Aorta (tissue), 5 donors: Measurements from ENCODE around the gene SOS2. TPM values are rescaled to one million over a fixed set of nuclear protein-coding genes. Genes with fewer than 3 reads are reported as not detected.

ENCODE experiments used
- ATAC-seq: fragments of 200-7000 bp; cut with Tn5 transposase; one replicate; pipeline ENCODE4 v1.9.1; 2022; ENCODE audit warnings: moderate library complexity; ENCODE audit not compliant: low FRiP score
- DNase-seq, 2 donors: peaks; one replicate each; pipeline ENCODE4 v3.0.0-alpha.2; 2020
- H3K27ac ChIP-seq, 2 donors: one replicate each; pipeline ENCODE4 v1.5.1; 2013; ENCODE audit warnings: low read length in 2 of 2, mild to moderate bottlenecking in 2 of 2, moderate library complexity in 2 of 2, control low read depth in 1 of 2, inconsistent platforms in 1 of 2, low read depth in 1 of 2
- H3K27me3 ChIP-seq, 2 donors: one replicate each; pipeline ENCODE4 v1.6.1; 2013; ENCODE audit warnings: control low read depth in 1 of 2, low read length in 1 of 2, mild to moderate bottlenecking in 1 of 2, moderate library complexity in 1 of 2; ENCODE audit not compliant: insufficient read depth in 2 of 2, control insufficient read depth in 1 of 2
- H3K36me3 ChIP-seq, 2 donors: one replicate each; pipeline ENCODE4 v1.6.1; 2013; ENCODE audit warnings: control low read depth in 1 of 2, low read length in 1 of 2, mild to moderate bottlenecking in 1 of 2; ENCODE audit not compliant: insufficient read depth in 2 of 2, control insufficient read depth in 1 of 2
- H3K4me1 ChIP-seq, 2 donors: one replicate each; pipeline ENCODE4 v1.6.1; 2013; ENCODE audit warnings: low read length in 2 of 2, control low read depth in 1 of 2, mild to moderate bottlenecking in 1 of 2, moderate library complexity in 1 of 2; ENCODE audit not compliant: insufficient read depth in 2 of 2, control insufficient read depth in 1 of 2
- H3K4me3 ChIP-seq, 2 donors: one replicate each; pipeline ENCODE4 v1.5.1; 2013; ENCODE audit warnings: low read length in 2 of 2, control low read depth in 1 of 2, mild to moderate bottlenecking in 1 of 2
- H3K9me3 ChIP-seq: one replicate; pipeline ENCODE4 v1.6.1; 2013; ENCODE audit warnings: mild to moderate bottlenecking, low read length; ENCODE audit not compliant: control insufficient read depth
- WGBS, 2 donors: extraction: QIAGEN DNeasy Blood & Tissue Kit; methylation state at CpG; one replicate each; pipeline ENCODE4 v1.1.7; 2013; 5-methylcytosine and 5-hydroxymethylcytosine counted together
- intact Hi-C, 2 donors: fragments of 100-400 bp; cut with DNase I; formaldehyde crosslinking; loops; one replicate each; pipeline versions ENCODE4 v1.14.2 to v1.15.0; 2022
- polyA plus RNA-seq, 2 donors: library from polyadenylated mRNA; stranded (reverse); fragments of 200-250 nt; gene quantifications; one replicate each; pipeline ENCODE4 v1.2.3, GENCODE V29; 2013
- total RNA-seq, 2 donors: library from RNA; stranded (reverse); fragmentation: NEBNext Ultra II Directional; extraction: Animal tissue kit (Norgen Biotek cat#: 25700); gene quantifications; one replicate each; pipeline ENCODE4 v1.2.1, GENCODE V29; 2021
- donor health status: healthy with polysubstance abuse.
- donor health status: Bipolar disorder and iron deficiency.
- donor health status: DM: no; HTN: no; CAD: no.
- donor health status: DM: no; HTN: no; CAD: no.
- donor health status: DM: yes; HTN: yes; CAD: no.

Gene SOS2
- total and polyA plus RNA-seq, 4 donors, result 11.7 to 41.7 (median 25.9) TPM

DNA sequence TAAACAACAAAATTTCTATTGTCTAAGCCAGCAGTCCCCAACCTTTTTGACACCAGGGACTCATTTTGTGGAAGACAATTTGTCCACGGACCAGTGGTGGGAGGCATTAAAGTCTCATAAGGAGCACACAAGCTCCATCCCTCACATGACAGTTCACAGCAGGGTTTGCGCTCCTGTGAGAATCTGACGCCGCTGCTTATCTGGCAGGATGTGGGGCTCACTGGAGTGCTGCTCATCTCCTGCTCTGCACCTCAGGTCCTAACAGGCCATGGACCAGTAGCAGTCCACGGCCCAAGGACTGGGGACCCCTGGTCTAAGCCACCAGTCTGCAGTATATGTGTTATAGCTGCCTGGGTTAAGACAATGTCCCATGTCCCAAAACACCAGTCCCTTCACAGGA, 142.2 kb downstream of the SOS2 start:
- H3K4me1 ChIP-seq, result no peaks in the 10 kb centered on the region
- intact Hi-C loops, result no loop called here
- no peak overlapping the region for H3K4me3 ChIP-seq
- ATAC-seq (no peak), DNase-seq (no peak)
- no peak overlapping the region for H3K27ac ChIP-seq
- no peaks in the 10 kb centered on the region for H3K27me3 ChIP-seq
- H3K9me3 ChIP-seq, result no peaks in the 10 kb centered on the region
- WGBS, 2 donors, result 94 to 96% methylated on average over 5 of the region's 5 CpGs
- peaks cover 0 to 2% of the 10 kb centered on the region in 2 donors for H3K36me3 ChIP-seq

DNA sequence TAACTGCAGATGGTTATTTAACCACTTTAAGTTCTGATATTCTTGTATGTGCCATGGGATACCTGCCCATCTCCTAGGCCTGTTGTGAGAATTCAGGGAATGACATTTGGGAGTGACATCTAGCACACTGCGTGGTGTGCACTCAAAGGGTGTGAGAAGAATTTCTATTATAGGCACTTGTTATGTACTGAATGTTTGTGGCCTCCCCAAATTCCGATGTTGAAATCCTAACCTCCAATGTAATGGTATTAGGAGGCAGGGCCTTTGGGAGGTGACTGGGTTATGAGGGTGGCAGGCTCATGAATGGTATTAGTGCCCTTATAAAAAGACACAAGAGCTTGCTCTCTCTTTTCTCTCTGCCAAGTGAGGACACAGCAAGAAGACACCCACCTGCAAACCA, 142.6 kb downstream of the SOS2 start:
- Histone ChIP-seq H3K9me3 (no peaks in the 10 kb centered on the region), H3K27ac (no peak overlapping the region), H3K36me3 (peaks cover 0 to 2% of the 10 kb centered on the region in 2 donors), H3K27me3 (no peaks in the 10 kb centered on the region), H3K4me3 (no peak overlapping the region), H3K4me1 (no peaks in the 10 kb centered on the region)
- DNase-seq (no peak), ATAC-seq (no peak)
- 79 to 87% methylated on average over 2 of the region's 2 CpGs for WGBS, 2 donors
- intact Hi-C loops, result no loop called here

DNA sequence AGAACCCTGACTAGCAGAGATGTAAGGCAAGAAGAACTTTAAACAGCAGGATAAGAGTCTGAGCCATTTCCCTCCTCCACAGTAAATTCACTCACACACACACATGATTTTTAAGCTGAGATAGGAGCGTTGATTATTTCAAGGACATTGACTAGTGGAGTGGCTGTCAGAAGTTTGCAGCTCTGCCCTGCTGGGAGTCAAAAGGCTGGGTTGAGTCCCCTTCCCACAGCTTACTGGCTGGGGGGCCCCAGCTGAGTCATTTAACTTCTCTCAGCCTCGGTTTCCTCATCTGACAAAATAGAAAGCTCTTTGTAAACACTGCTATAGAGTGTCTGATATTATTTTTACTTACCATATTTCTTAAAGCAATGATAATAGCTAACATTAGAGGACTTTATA, 143.3 kb downstream of the SOS2 start:
- intact Hi-C loops, result no loop called here
- H3K4me1 ChIP-seq, result no peaks in the 10 kb centered on the region
- no peak overlapping the region for H3K4me3 ChIP-seq
- no peak overlapping the region for H3K27ac ChIP-seq
- no peaks in the 10 kb centered on the region for H3K27me3 ChIP-seq
- no peaks in the 10 kb centered on the region for H3K9me3 ChIP-seq
- peaks cover 0 to 2% of the 10 kb centered on the region in 2 donors for H3K36me3 ChIP-seq
- 82 to 90% methylated on average over 2 of the region's 2 CpGs for WGBS, 2 donors
- ATAC-seq (no peak), DNase-seq (no peak)

DNA sequence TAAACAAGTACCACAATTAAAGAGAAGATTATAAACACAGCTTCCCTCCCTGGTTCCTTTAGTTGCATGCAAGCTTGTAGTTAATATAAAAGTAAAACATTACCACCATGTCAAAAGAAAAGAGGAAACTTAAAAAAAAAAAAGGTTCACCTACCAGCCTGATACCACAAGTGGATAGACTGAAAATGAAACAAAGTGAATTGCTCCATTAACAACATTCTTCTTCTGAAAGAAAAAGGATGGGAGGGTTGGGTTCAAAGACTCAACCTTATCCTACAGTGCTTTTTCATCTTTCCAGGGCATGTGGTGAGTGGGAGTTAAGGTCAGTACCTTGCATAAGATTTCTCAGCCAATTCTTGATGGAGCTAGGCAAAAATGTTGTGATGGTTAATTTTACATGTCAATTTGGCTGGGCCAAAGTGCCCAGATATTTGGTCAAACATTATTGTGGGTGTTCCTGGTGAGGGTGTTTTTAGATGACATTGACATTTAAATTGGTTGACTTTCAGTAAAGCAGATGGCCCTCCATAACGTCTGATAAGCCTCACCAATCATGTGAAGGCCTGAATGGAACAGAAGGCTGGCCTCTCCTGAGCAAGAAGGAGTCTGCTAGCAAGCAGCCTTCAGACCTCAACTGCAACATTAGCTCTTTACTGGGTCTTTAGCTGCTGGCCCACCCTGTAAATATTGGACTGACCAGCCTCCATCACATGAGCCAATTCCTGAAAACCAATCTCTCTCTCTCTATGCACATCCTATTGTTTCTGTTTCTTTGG, 143.8 kb downstream of the SOS2 start:
- no peak overlapping the region for H3K4me3 ChIP-seq
- H3K36me3 ChIP-seq, result peaks cover 0 to 2% of the 10 kb centered on the region in 2 donors
- intact Hi-C loops, result no loop called here
- H3K27ac ChIP-seq, result no peak overlapping the region
- ATAC-seq (no peak), DNase-seq (no peak)
- no peaks in the 10 kb centered on the region for H3K4me1 ChIP-seq
- H3K9me3 ChIP-seq, result no peaks in the 10 kb centered on the region
- WGBS, 2 donors, result 68 to 73% methylated on average over 1 of the region's 1 CpG
- no peaks in the 10 kb centered on the region for H3K27me3 ChIP-seq

DNA sequence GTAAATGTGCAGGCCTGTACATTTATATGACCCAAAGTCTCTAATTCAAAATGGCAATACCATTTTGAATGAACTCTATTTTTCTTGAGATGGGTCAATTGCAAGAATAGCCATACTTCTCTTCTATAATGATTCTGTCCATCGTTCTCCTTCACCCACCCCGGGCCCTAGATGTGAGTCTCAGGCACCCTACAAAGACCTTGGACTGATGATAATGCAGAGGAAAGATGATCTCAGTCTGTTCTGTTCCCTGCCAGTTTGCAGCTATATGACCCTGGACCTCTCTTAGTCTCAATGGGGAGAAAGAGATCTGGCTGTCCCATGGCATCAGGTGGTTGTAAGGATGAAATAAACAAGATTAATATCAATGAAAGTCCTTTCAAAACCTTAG, 145.1 kb downstream of the SOS2 start:
- peaks cover 0 to 2% of the 10 kb centered on the region in 2 donors for H3K36me3 ChIP-seq
- no peaks in the 10 kb centered on the region for H3K27me3 ChIP-seq
- intact Hi-C loops, result no loop called here
- H3K4me3 ChIP-seq, result no peak overlapping the region
- H3K27ac ChIP-seq, result no peak overlapping the region
- no peaks in the 10 kb centered on the region for H3K9me3 ChIP-seq
- ATAC-seq, result no peak
- 86 to 89% methylated on average over 2 of the region's 2 CpGs for WGBS, 2 donors
- no peaks in the 10 kb centered on the region for H3K4me1 ChIP-seq
- no peak for DNase-seq

DNA sequence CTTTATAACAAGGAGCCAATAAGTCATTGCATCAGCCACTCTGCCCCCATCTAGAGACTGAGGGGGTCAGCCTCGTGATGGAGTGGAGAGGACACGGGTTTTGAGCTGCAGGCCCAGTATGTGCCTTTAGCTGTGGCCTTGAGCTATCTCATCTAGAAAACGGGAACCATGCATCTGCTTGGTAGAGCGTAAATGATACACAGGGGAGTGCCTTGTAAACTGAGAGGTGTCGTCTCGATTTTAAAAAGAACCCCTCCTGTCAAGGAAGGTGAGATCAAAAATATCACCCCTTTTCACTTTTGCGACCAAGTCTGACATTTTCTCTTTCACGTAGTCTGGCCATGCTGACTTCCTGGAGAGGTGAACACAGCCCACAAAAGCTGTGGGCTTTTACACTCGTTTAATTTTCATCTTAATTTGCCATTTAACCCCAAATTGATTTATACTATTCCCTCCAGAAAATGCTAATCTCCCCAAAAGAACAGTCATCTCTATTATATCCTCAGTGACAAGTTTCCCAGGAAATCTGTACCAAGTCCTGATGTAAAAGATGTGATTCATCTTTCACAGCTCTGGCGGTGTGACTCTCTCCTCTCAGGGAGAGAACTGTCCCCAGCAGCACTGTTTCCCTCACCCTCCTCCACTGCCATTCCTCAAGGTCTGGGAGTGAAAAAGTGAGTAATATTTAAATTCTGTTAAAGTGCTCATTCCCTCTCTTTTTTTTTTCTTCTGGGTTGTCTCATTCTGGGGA, 145.6 kb downstream of the SOS2 start:
- peaks cover 0 to 2% of the 10 kb centered on the region in 2 donors for H3K36me3 ChIP-seq

DNA sequence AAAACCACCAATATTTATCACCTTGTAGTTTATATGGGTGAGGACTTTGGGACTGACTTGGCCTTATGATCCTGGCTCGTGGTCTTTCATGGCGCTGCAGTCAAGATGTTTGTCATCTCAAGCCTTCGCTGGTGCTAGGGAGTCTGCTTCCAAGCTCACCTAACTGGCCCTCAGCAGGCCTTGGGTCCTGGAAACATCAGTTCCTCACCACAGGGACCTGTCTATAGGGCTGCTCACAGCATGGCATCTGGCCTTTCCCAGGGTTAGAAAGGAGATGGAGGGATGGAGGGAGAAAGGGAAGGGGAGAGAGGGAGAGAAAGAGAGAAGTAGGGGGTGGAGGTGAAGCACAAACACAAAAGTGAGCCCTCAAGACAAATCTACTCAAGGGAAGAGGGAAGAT, 146.7 kb downstream of the SOS2 start:
- no peak overlapping the region for H3K27ac ChIP-seq
- intact Hi-C loops, result no loop called here
- no peaks in the 10 kb centered on the region for H3K4me1 ChIP-seq
- H3K9me3 ChIP-seq, result no peaks in the 10 kb centered on the region
- peaks cover 0 to 2% of the 10 kb centered on the region in 2 donors for H3K36me3 ChIP-seq
- no peak overlapping the region for H3K4me3 ChIP-seq
- WGBS, 2 donors, result 91 to 92% methylated on average over 3 of the region's 3 CpGs
- ATAC-seq, result no peak
- DNase-seq, result no peak
- H3K27me3 ChIP-seq, result no peaks in the 10 kb centered on the region

More for the DNA sequence above, 145.6 kb downstream of the SOS2 start:
- no peak overlapping the region for H3K4me3 ChIP-seq
- ATAC-seq (no peak), DNase-seq (no peak)
- H3K4me1 ChIP-seq, result no peaks in the 10 kb centered on the region
- no peaks in the 10 kb centered on the region for H3K27me3 ChIP-seq
- intact Hi-C loops, result no loop called here
- H3K9me3 ChIP-seq, result no peaks in the 10 kb centered on the region
- 86 to 88% methylated on average over 10 of the region's 10 CpGs for WGBS, 2 donors
- H3K27ac ChIP-seq, result no peak overlapping the region

DNA sequence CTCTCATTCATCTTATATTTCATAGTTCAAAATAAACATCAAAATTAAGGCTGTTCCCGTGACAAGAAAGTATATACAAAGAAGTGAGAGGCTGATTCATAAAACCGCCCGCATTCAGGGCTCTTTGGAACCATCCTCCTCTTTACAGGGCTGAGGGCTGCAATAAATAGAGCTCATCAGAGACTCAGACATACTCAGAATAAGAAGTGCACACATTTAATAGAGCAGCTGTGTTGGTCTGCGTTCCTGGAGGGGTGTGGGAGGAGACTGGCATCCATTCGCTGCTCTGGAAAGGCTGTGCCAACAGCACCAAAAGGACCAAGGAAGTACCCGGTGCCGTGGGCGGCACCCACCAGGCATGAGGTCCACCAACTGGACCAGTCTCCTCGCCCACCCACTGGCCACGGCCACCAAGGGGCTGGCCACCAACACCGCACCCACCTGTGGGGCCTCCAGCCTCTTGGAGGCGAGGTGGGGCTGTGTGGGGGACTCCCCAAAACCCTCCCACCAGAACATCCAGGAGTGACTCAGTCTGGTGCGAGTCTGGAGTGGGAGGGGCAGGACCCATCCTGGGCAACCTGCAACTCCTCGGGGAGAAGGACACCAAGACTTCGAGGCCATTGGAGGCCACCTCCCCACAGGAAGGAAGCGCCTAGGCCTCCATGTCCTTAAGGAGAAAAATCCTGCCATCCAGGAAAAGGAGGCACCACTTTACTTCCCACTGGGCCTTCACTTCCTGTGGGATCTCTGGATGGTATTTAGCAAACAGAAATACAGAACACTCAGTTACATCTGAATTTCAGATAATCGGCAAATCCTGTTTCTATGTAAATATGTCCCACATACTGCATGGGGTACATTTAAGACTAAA, 147.7 kb downstream of the SOS2 start:
- Histone ChIP-seq H3K4me1 (no peaks in the 10 kb centered on the region), H3K36me3 (no peaks in the 10 kb centered on the region), H3K9me3 (no peaks in the 10 kb centered on the region), H3K27me3 (no peaks in the 10 kb centered on the region), H3K4me3 (no peak overlapping the region), H3K27ac (no peak overlapping the region)
- ATAC-seq (peak; percentile 19), DNase-seq (no peak)
- intact Hi-C loops, result no loop called here
- WGBS, 2 donors, result 86 to 88% methylated on average over 17 of the region's 17 CpGs
